Stimulated activated CD4-positive, alpha-beta T cell treated with anti-CD3 and anti-CD28 coated beads, Interleukin-15, amount 100 ng/mL, for 1 hour (primary cell): ENCODE measurements around the gene BRSK2.
"Not testable (repeated sequence)": the region's sequence is repeated elsewhere in the genome, so short reads cannot be mapped to it uniquely, and the experiment has no call there.

Source experiments
- DNase-seq, 2 donors: peaks; one replicate each; pipeline ENCODE4 v3.0.0-alpha.2; 2020; ENCODE audit warnings: low read depth in 1 of 2, low spot score in 1 of 2

The BRSK2 gene

GRCh38 chr11:1496761-1497095 is 107.0 kb downstream of the BRSK2 start:
- no peak for DNase-seq

- DNase-seq = no peak
Measured at GRCh38 chr11:1497600-1497999, 107.9 kb downstream of the BRSK2 start.

- DNase-seq = no peak
Measured at GRCh38 chr11:1498262-1498661, 108.5 kb downstream of the BRSK2 start.

GRCh38 chr11:1499261-1499890 is 109.6 kb downstream of the BRSK2 start:
- DNase-seq = no peak

GRCh38 chr11:1499899-1500298 is 110.2 kb downstream of the BRSK2 start:
- no peak for DNase-seq

GRCh38 chr11:1500466-1501420 is 111.0 kb downstream of the BRSK2 start:
- DNase-seq = no peak

GRCh38 chr11:1501421-1502167 is 111.9 kb downstream of the BRSK2 start:
- no peak for DNase-seq

- no peak for DNase-seq
Measured at GRCh38 chr11:1502168-1502953, 112.6 kb downstream of the BRSK2 start.

- no peak for DNase-seq
Measured at GRCh38 chr11:1502954-1503707, 113.4 kb downstream of the BRSK2 start.

- DNase-seq = no peak
Measured at GRCh38 chr11:1503708-1504104, 114.0 kb downstream of the BRSK2 start.

- no peak for DNase-seq
Measured at GRCh38 chr11:1504138-1504537, 114.4 kb downstream of the BRSK2 start.

GRCh38 chr11:1504581-1505290 is 115.0 kb downstream of the BRSK2 start:
- no peak for DNase-seq

GRCh38 chr11:1505480-1505879 is 115.7 kb downstream of the BRSK2 start:
- DNase-seq = no peak

GRCh38 chr11:1506981-1507380 is 117.2 kb downstream of the BRSK2 start:
- DNase-seq = no peak

GRCh38 chr11:1507381-1508140 is 117.8 kb downstream of the BRSK2 start:
- DNase-seq = no peak

- no peak for DNase-seq
Measured at GRCh38 chr11:1508491-1508891, 118.8 kb downstream of the BRSK2 start.

GRCh38 chr11:1508986-1509385 is 119.3 kb downstream of the BRSK2 start:
- DNase-seq = no peak

- no peak for DNase-seq
Measured at GRCh38 chr11:1509626-1510255, 120.0 kb downstream of the BRSK2 start.

GRCh38 chr11:1510351-1510750 is 120.6 kb downstream of the BRSK2 start:
- DNase-seq = not testable (repeated sequence)
